Measurements from ENCODE around the gene ARL8B.

DNA sequence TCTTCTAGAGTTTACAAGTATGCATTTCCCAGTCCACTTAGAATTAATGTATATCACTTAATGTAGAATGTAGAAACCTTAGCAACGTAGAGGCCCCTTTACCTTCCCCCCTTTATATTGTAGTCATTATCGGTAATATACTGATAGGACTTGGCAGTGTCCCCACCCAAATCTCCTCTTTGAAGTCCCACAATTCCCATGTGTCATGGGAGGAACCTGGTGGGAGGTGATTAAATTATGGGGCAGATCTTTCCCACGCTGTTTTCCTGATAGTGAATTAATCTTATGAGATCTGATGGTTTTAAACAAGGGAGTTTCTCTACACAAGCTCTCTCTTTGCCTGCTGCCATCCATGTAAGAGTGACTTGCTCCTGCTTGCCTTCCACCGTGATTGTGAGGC lies 31.0 kb downstream of the ARL8B start:
- TF ChIP-seq EZH2 (IDR thresholded peaks at IDR 0.05) (no peak), POLR2AphosphoS5 (IDR thresholded peaks at IDR 0.05; ENCODE audit: borderline replicate concordance, low read depth, low read length) (no peak)

Data from SK-N-MC (cell line).